IPS-18c (cell line): ENCODE measurements around the gene SPP2.

ENCODE experiments used
- H3K4me3 ChIP-seq: 2 replicates; pipeline ENCODE4 v1.7.0; 2013; ENCODE audit warnings: low read depth, mild to moderate bottlenecking, low read length, moderate library complexity; ENCODE audit not compliant: insufficient read depth
- H3K9me3 ChIP-seq: one replicate; pipeline ENCODE4 v1.6.1; 2013; ENCODE audit warnings: mild to moderate bottlenecking, low read length, moderate library complexity; ENCODE audit not compliant: control insufficient read depth, insufficient read depth

The SPP2 gene

GRCh38 chr2:234031207-234031606 is 19.3 kb upstream of the SPP2 start:
- no peak overlapping the region for H3K4me3 ChIP-seq
- no peaks in the 10 kb centered on the region for H3K9me3 ChIP-seq

- Histone ChIP-seq H3K9me3 (no peaks in the 10 kb centered on the region), H3K4me3 (no peak overlapping the region)
These were observed 18.1 kb upstream of the SPP2 start for GRCh38 chr2:234032279-234032856.

- H3K4me3 ChIP-seq = no peak overlapping the region
These were observed 17.3 kb upstream of the SPP2 start for GRCh38 chr2:234033174-234033573.

GRCh38 chr2:234033885-234034284 is 16.6 kb upstream of the SPP2 start:
- no peaks in the 10 kb centered on the region for H3K9me3 ChIP-seq

More at GRCh38 chr2:234033174-234033573, 17.3 kb upstream of the SPP2 start:
- H3K9me3 ChIP-seq = no peaks in the 10 kb centered on the region

GRCh38 chr2:234038076-234038802 is 12.3 kb upstream of the SPP2 start:
- no peak overlapping the region for H3K4me3 ChIP-seq

More at GRCh38 chr2:234033885-234034284, 16.6 kb upstream of the SPP2 start:
- no peak overlapping the region for H3K4me3 ChIP-seq

GRCh38 chr2:234044157-234044556 is 6.3 kb upstream of the SPP2 start:
- Histone ChIP-seq H3K4me3 (no peak overlapping the region), H3K9me3 (no peaks in the 10 kb centered on the region)

More at GRCh38 chr2:234038076-234038802, 12.3 kb upstream of the SPP2 start:
- no peaks in the 10 kb centered on the region for H3K9me3 ChIP-seq

GRCh38 chr2:234046521-234046920 is 4.0 kb upstream of the SPP2 start:
- Histone ChIP-seq H3K9me3 (no peaks in the 10 kb centered on the region), H3K4me3 (no peak overlapping the region)

GRCh38 chr2:234047361-234047760 is 3.1 kb upstream of the SPP2 start:
- H3K9me3 ChIP-seq = no peaks in the 10 kb centered on the region
- no peak overlapping the region for H3K4me3 ChIP-seq

- no peak overlapping the region for H3K4me3 ChIP-seq
- no peaks in the 10 kb centered on the region for H3K9me3 ChIP-seq
These were observed 2.5 kb upstream of the SPP2 start for GRCh38 chr2:234048049-234048448.

GRCh38 chr2:234051374-234052070 is 1.0 kb downstream of the SPP2 start:
- Histone ChIP-seq H3K4me3 (no peak overlapping the region), H3K9me3 (no peaks in the 10 kb centered on the region)

GRCh38 chr2:234058881-234059280 is 8.4 kb downstream of the SPP2 start:
- H3K9me3 ChIP-seq = no peaks in the 10 kb centered on the region
- H3K4me3 ChIP-seq = no peak overlapping the region

GRCh38 chr2:234060236-234060635 is 9.7 kb downstream of the SPP2 start:
- no peaks in the 10 kb centered on the region for H3K9me3 ChIP-seq

GRCh38 chr2:234061624-234062257 is 11.2 kb downstream of the SPP2 start:
- no peak overlapping the region for H3K4me3 ChIP-seq
- no peaks in the 10 kb centered on the region for H3K9me3 ChIP-seq

More at GRCh38 chr2:234060236-234060635, 9.7 kb downstream of the SPP2 start:
- H3K4me3 ChIP-seq = no peak overlapping the region

GRCh38 chr2:234066587-234066986 is 16.1 kb downstream of the SPP2 start:
- no peaks in the 10 kb centered on the region for H3K9me3 ChIP-seq
- no peak overlapping the region for H3K4me3 ChIP-seq

- no peak overlapping the region for H3K4me3 ChIP-seq
- no peaks in the 10 kb centered on the region for H3K9me3 ChIP-seq
These were observed 21.2 kb downstream of the SPP2 start for GRCh38 chr2:234071664-234072063.

GRCh38 chr2:234072454-234072853 is 22.0 kb downstream of the SPP2 start:
- H3K4me3 ChIP-seq = no peak overlapping the region
- H3K9me3 ChIP-seq = no peaks in the 10 kb centered on the region

GRCh38 chr2:234074751-234075517 is 24.4 kb downstream of the SPP2 start:
- Histone ChIP-seq H3K4me3 (no peak overlapping the region), H3K9me3 (no peaks in the 10 kb centered on the region)
